Liver (tissue), 9 donors: ENCODE results near the gene GPR61. TPM values are rescaled to one million over a fixed set of nuclear protein-coding genes. Genes with fewer than 3 reads are reported as not detected.

Experiments used
- DNase-seq: peaks from one replicate; pipeline ENCODE4 v3.0.0-alpha.2; 2017; ENCODE audit warnings: low spot score
- H3K27ac ChIP-seq, 2 donors: one replicate each; pipeline ENCODE4 v1.7.0; 2013; ENCODE audit warnings: inconsistent platforms in 2 of 2, low read length in 2 of 2, control low read depth in 1 of 2, low read depth in 1 of 2, mild to moderate bottlenecking in 1 of 2
- H3K27me3 ChIP-seq, 4 donors: one replicate each; pipeline versions ENCODE4 v1.6.1 to v1.7.0; 2013; ENCODE audit warnings: low read length in 3 of 4, inconsistent platforms in 1 of 4, mild to moderate bottlenecking in 1 of 4, moderate library complexity in 1 of 4; ENCODE audit not compliant: control insufficient read depth in 4 of 4, insufficient read depth in 4 of 4
- H3K36me3 ChIP-seq, 4 donors: one replicate each; pipeline versions ENCODE4 v1.6.1 to v1.7.0; 2013; ENCODE audit warnings: low read length in 3 of 4, mild to moderate bottlenecking in 3 of 4, low read depth in 1 of 4, moderate library complexity in 1 of 4; ENCODE audit not compliant: control insufficient read depth in 4 of 4, insufficient read depth in 3 of 4
- H3K4me1 ChIP-seq, 4 donors: one replicate each; pipeline versions ENCODE4 v1.6.1 to v1.7.0; 2013; ENCODE audit warnings: low read length in 3 of 4, mild to moderate bottlenecking in 3 of 4, moderate library complexity in 1 of 4; ENCODE audit not compliant: control insufficient read depth in 4 of 4, insufficient read depth in 4 of 4
- H3K4me3 ChIP-seq, 3 donors: one replicate each; pipeline versions ENCODE4 v1.6.1 to v1.7.0; 2013; ENCODE audit warnings: low read length in 3 of 3, control low read depth in 1 of 3, low read depth in 1 of 3, mild to moderate bottlenecking in 1 of 3
- H3K9ac ChIP-seq, 2 donors: one replicate each; pipeline ENCODE4 v1.7.0; 2013; ENCODE audit warnings: low read length in 2 of 2, mild to moderate bottlenecking in 2 of 2, moderate library complexity in 2 of 2, control low read depth in 1 of 2, low read depth in 1 of 2
- H3K9me3 ChIP-seq, 4 donors: one replicate each; pipeline versions ENCODE4 v1.6.1 to v1.7.0; 2013; ENCODE audit warnings: low read length in 3 of 4; ENCODE audit not compliant: control insufficient read depth in 4 of 4
- ATF3 ChIP-seq: IDR thresholded peaks from 2 replicates; pipeline ENCODE4 v1.6.1; 2016; ENCODE audit warnings: antibody characterized with exemption
- CTCF ChIP-seq: fragments of 150-350 bp; IDR thresholded peaks from 2 replicates; pipeline ENCODE4 v1.5.1; 2017; ENCODE audit warnings: improper control_type of control experiment, low read depth, low read length; ENCODE audit not compliant: missing input control
- FOXA1 ChIP-seq: IDR thresholded peaks from 2 replicates; pipeline ENCODE4 v1.6.1; 2016; ENCODE audit warnings: antibody characterized with exemption
- FOXA2 ChIP-seq: IDR thresholded peaks from 2 replicates; pipeline ENCODE4 v1.6.1; 2016; ENCODE audit warnings: antibody characterized with exemption
- GABPA ChIP-seq, 2 donors: IDR thresholded peaks in 1 of 2; conservative IDR thresholded peaks in 1 of 2; 2 replicates each; pipeline ENCODE4 v1.6.1; 2016; ENCODE audit warnings: antibody characterized with exemption in 2 of 2, mild to moderate bottlenecking in 1 of 2, moderate library complexity in 1 of 2
- HNF4A ChIP-seq, 2 donors: conservative IDR thresholded peaks; 2 replicates each; pipeline ENCODE4 v1.6.1; 2016; ENCODE audit warnings: antibody characterized with exemption in 2 of 2, mild to moderate bottlenecking in 2 of 2
- JUND ChIP-seq, 2 donors: IDR thresholded peaks; 2 replicates each; pipeline ENCODE4 v1.6.1; 2016; ENCODE audit warnings: antibody characterized with exemption in 2 of 2
- NR2F2 ChIP-seq: IDR thresholded peaks from 2 replicates; pipeline ENCODE4 v1.6.1; 2016; ENCODE audit warnings: antibody characterized with exemption
- RAD21 ChIP-seq, 2 donors: IDR thresholded peaks; 2 replicates each; pipeline ENCODE4 v1.6.1; 2016; ENCODE audit warnings: antibody characterized with exemption in 2 of 2, mild to moderate bottlenecking in 2 of 2
- REST ChIP-seq: IDR thresholded peaks from 2 replicates; pipeline ENCODE4 v1.6.1; 2016; ENCODE audit warnings: antibody characterized with exemption, mild to moderate bottlenecking
- RXRA ChIP-seq, 2 donors: IDR thresholded peaks; 2 replicates each; pipeline ENCODE4 v1.6.1; 2017 to 2018; ENCODE audit warnings: antibody characterized with exemption in 2 of 2, mild to moderate bottlenecking in 1 of 2
- TAF1 ChIP-seq: conservative IDR thresholded peaks from 2 replicates; pipeline ENCODE4 v1.6.1; 2016; ENCODE audit warnings: antibody characterized with exemption, mild to moderate bottlenecking
- YY1 ChIP-seq: IDR thresholded peaks from 2 replicates; pipeline ENCODE4 v1.6.1; 2016; ENCODE audit warnings: antibody characterized with exemption, mild to moderate bottlenecking
- whole genome bisulfite sequencing: extraction: QIAGEN DNeasy Blood & Tissue Kit; methylation state at CpG from one replicate; pipeline ENCODE4 v1.1.7; 2013; 5-methylcytosine and 5-hydroxymethylcytosine counted together
- polyA plus RNA-seq, 2 donors: library from polyadenylated mRNA; stranded (reverse) in 1 of 2; unstranded in 1 of 2; fragments of 200-250 nt in 1 of 2; fragments of >200 nt in 1 of 2; fragmentation: Nextera tagmentation in 1 of 2; extraction: Ambion mirVana in 1 of 2; gene quantifications; one replicate each; pipeline versions ENCODE4 v1.2.1 to v1.2.3, GENCODE V29; 2013 to 2015
- total RNA-seq, 2 donors: library from RNA; depleted of rRNA; stranded (reverse); fragments of >200 nt; gene quantifications; one replicate each; pipeline ENCODE4 v1.2.3, GENCODE V29; 2014
- donor health status: healthy.
- donor health status: healthy.
- donor health status: healthy.
- donor health status: healthy.
- donor health status: healthy.

Gene GPR61
- total and polyA plus RNA-seq, 4 donors, result 0.32 TPM; not detected in 3

GRCh38 chr1:109504974-109505373 is 34.7 kb upstream of the GPR61 start:
- 85% methylated on average over 1 of the region's 1 CpG for WGBS
- TF ChIP-seq CTCF, result no peak
- TF ChIP-seq FOXA1, result no peak
- no peak for TF ChIP-seq HNF4A (conservative IDR thresholded peaks at IDR 0.05)
- Histone ChIP-seq H3K9me3 (no peaks in the 10 kb centered on the region), H3K4me3 (no peak overlapping the region), H3K4me1 (peaks cover 1 to 14% (median 6%) of the 10 kb centered on the region in 4 donors), H3K9ac (no peak overlapping the region), H3K27me3 (no peaks in the 10 kb centered on the region), H3K27ac (no peak overlapping the region), H3K36me3 (peaks cover 0 to 2% (median 0%) of the 10 kb centered on the region in 4 donors)
- DNase-seq, result no peak

GRCh38 chr1:109508001-109508872 is 31.4 kb upstream of the GPR61 start:
- Histone ChIP-seq H3K36me3 (no peaks in the 10 kb centered on the region), H3K4me3 (no peak overlapping the region), H3K4me1 (peaks cover 3 to 19% (median 9%) of the 10 kb centered on the region in 4 donors), H3K27me3 (no peaks in the 10 kb centered on the region), H3K9ac (no peak overlapping the region), H3K9me3 (no peaks in the 10 kb centered on the region), H3K27ac (no peak overlapping the region)
- TF ChIP-seq GABPA (IDR thresholded peaks at IDR 0.05 in 1 of 2, conservative IDR thresholded peaks at IDR 0.05 in 1 of 2) (no peak), NR2F2 (no peak), JUND (IDR thresholded peaks at IDR 0.05) (no peak), FOXA1 (no peak), CTCF (no peak), FOXA2 (no peak), YY1 (no peak), REST (no peak), RXRA (IDR thresholded peaks at IDR 0.05) (no peak), TAF1 (no peak), ATF3 (no peak), RAD21 (IDR thresholded peaks at IDR 0.05) (no peak)
- 93% methylated on average over 25 of the region's 25 CpGs for WGBS
- DNase-seq, result no peak
